Loucy (cell line): Measurements from ENCODE around the gene PCSK5.

Experiments used
- EZH2phosphoT487 ChIP-seq: fragments of 200-600 bp; IDR thresholded peaks from 2 replicates; pipeline ENCODE4 v1.6.1; 2018; ENCODE audit warnings: antibody characterized with exemption, mild to moderate bottlenecking, moderate library complexity, borderline replicate concordance
- TF ChIP-seq, protein P1 (sequence below): fragments of 200-600 bp; sonication (generic); conservative IDR thresholded peaks from 2 replicates; pipeline ENCODE4 v1.5.1; 2014; ENCODE audit warnings: mild to moderate bottlenecking, antibody characterized with exemption, low read length

GRCh38 chr9:75962013-75962661, 71.7 kb downstream of the PCSK5 start:
- TF ChIP-seq, protein P1, sequence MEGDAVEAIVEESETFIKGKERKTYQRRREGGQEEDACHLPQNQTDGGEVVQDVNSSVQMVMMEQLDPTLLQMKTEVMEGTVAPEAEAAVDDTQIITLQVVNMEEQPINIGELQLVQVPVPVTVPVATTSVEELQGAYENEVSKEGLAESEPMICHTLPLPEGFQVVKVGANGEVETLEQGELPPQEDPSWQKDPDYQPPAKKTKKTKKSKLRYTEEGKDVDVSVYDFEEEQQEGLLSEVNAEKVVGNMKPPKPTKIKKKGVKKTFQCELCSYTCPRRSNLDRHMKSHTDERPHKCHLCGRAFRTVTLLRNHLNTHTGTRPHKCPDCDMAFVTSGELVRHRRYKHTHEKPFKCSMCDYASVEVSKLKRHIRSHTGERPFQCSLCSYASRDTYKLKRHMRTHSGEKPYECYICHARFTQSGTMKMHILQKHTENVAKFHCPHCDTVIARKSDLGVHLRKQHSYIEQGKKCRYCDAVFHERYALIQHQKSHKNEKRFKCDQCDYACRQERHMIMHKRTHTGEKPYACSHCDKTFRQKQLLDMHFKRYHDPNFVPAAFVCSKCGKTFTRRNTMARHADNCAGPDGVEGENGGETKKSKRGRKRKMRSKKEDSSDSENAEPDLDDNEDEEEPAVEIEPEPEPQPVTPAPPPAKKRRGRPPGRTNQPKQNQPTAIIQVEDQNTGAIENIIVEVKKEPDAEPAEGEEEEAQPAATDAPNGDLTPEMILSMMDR: no peak
- no peak for TF ChIP-seq EZH2phosphoT487
